Calu3 (cell line): Measurements from ENCODE around the gene IFT88. TPM values are rescaled to one million over a fixed set of nuclear protein-coding genes. Genes with fewer than 3 reads are reported as not detected.

ENCODE experiments used
- BruUV-seq: library from RNA; stranded (reverse); fragments of 400-500 nt; replicated peaks from 2 replicates; lab custom pipeline; 2021; lab: Mats Ljungman, UMichigan
- CTCF ChIA-PET: fragments of 300-600 bp; sonication (Branson Sonifier 250); formaldehyde crosslinking; loops from one replicate; lab custom pipeline; 2022; ENCODE audit warnings: antibody characterized with exemption; lab: Charles Lee
- DNase-seq: peaks from one replicate; pipeline ENCODE4 v3.0.0; 2022
- H3K27ac Mint-ChIP-seq: one replicate; pipeline ENCODE4 v1.8.0; 2022; ENCODE audit warnings: mixed read lengths; ENCODE audit not compliant: unreplicated experiment
- H3K27me3 Mint-ChIP-seq: one replicate; pipeline ENCODE4 v1.8.0; 2022; ENCODE audit warnings: mixed read lengths; ENCODE audit not compliant: unreplicated experiment
- H3K36me3 Mint-ChIP-seq: one replicate; pipeline ENCODE4 v1.8.0; 2022; ENCODE audit warnings: mild to moderate bottlenecking, moderate library complexity, mixed read lengths; ENCODE audit not compliant: insufficient read depth, unreplicated experiment
- H3K4me1 Mint-ChIP-seq: one replicate; pipeline ENCODE4 v1.8.0; 2022; ENCODE audit warnings: mild to moderate bottlenecking, low read depth, mixed read lengths; ENCODE audit not compliant: unreplicated experiment
- H3K4me3 Mint-ChIP-seq: one replicate; pipeline ENCODE4 v1.8.0; 2022; ENCODE audit warnings: mild to moderate bottlenecking, low read depth, moderate library complexity, mixed read lengths; ENCODE audit not compliant: unreplicated experiment
- H3K9me3 Mint-ChIP-seq: one replicate; pipeline ENCODE4 v1.8.0; 2022; ENCODE audit warnings: low read depth, mixed read lengths; ENCODE audit not compliant: unreplicated experiment
- intact Hi-C: fragments of 100-400 bp; cut with micrococcal nuclease; formaldehyde crosslinking; loops from one replicate; pipeline ENCODE4 v1.10.0; 2022; ENCODE audit not compliant: unreplicated experiment
- total RNA-seq: library from RNA; stranded (reverse); gene quantifications from 2 replicates; pipeline ENCODE4 v1.2.3, GENCODE V29; 2022
- TF ChIP-seq, protein P1 (sequence below): fragments of 200-600 bp; IDR thresholded peaks from one replicate; pipeline ENCODE4 v1.8.0; 2022; ENCODE audit warnings: antibody characterized with exemption; ENCODE audit not compliant: unreplicated experiment

IFT88 gene
- total RNA-seq, 1 experiment from 2014 or later = 13.6 TPM

DNA sequence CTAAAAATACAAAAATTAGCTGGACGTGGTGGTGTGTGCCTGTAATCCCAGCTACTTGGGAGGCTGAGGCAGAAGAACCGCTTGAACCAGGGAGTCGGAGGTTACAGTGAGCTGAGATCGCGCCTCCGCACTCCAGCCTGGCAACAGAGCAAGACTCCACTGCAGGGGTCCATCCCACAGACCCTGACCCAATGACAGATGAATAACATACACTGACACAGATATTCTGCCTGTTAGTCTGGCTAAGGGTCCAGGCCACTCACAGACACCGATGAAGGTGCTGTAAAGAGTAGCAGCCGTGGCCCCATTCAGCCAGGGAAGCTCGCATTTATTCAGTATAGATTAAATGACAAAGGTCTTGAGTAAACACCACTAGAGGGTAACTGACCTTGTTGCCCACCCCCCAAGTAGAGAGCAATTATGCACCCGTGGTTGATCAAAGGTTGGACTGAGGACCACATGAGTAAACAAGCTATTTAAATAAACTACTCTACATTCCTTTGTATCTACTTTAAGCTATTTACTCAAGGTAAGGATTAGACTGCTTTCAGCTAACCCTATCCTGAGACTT lies 32.8 kb upstream of the IFT88 start:
- H3K27me3 Mint-ChIP-seq = no peaks in the 10 kb centered on the region
- no peak overlapping the region for H3K4me3 Mint-ChIP-seq
- no peak overlapping the region for H3K27ac Mint-ChIP-seq
- H3K9me3 Mint-ChIP-seq = no peaks in the 10 kb centered on the region
- TF ChIP-seq, protein P1, sequence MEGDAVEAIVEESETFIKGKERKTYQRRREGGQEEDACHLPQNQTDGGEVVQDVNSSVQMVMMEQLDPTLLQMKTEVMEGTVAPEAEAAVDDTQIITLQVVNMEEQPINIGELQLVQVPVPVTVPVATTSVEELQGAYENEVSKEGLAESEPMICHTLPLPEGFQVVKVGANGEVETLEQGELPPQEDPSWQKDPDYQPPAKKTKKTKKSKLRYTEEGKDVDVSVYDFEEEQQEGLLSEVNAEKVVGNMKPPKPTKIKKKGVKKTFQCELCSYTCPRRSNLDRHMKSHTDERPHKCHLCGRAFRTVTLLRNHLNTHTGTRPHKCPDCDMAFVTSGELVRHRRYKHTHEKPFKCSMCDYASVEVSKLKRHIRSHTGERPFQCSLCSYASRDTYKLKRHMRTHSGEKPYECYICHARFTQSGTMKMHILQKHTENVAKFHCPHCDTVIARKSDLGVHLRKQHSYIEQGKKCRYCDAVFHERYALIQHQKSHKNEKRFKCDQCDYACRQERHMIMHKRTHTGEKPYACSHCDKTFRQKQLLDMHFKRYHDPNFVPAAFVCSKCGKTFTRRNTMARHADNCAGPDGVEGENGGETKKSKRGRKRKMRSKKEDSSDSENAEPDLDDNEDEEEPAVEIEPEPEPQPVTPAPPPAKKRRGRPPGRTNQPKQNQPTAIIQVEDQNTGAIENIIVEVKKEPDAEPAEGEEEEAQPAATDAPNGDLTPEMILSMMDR = no peak
- BruUV-seq = no TSS peak
- no peak for DNase-seq
- H3K36me3 Mint-ChIP-seq = no peaks in the 10 kb centered on the region
- intact Hi-C loops = no loop called here
- H3K4me1 Mint-ChIP-seq = peaks cover 7% of the 10 kb centered on the region
- CTCF ChIA-PET = no interaction called here

GRCh38 chr13:20536992-20537391 lies 30.0 kb upstream of the IFT88 start:
- no peaks in the 10 kb centered on the region for H3K9me3 Mint-ChIP-seq
- no peak overlapping the region for H3K27ac Mint-ChIP-seq
- H3K4me3 Mint-ChIP-seq = no peak overlapping the region
- intact Hi-C loops = no loop called here
- H3K4me1 Mint-ChIP-seq = peaks cover 8% of the 10 kb centered on the region
- no peaks in the 10 kb centered on the region for H3K36me3 Mint-ChIP-seq
- CTCF ChIA-PET = no interaction called here
- BruUV-seq = no TSS peak
- TF ChIP-seq, protein P1 = no peak
- H3K27me3 Mint-ChIP-seq = no peaks in the 10 kb centered on the region
- DNase-seq = no peak

GRCh38 chr13:20544201-20544923 lies 22.6 kb upstream of the IFT88 start:
- Mint-ChIP-seq H3K36me3 (no peaks in the 10 kb centered on the region), H3K27ac (no peak overlapping the region), H3K4me3 (no peak overlapping the region), H3K9me3 (no peaks in the 10 kb centered on the region), H3K27me3 (no peaks in the 10 kb centered on the region), H3K4me1 (peaks cover 9% of the 10 kb centered on the region)
- TF ChIP-seq, protein P1 = no peak
- no TSS peak for BruUV-seq
- CTCF ChIA-PET = interaction anchor here (0.6 kb wide), 1 partner anchor 8 kb away, joined by 3 read pairs; no protein-coding TSS in a partner anchor
- no peak for DNase-seq
- intact Hi-C loops = no loop called here

GRCh38 chr13:20546556-20546955 lies 20.4 kb upstream of the IFT88 start:
- Mint-ChIP-seq H3K36me3 (no peaks in the 10 kb centered on the region), H3K4me1 (peaks cover 9% of the 10 kb centered on the region), H3K27ac (no peak overlapping the region), H3K27me3 (no peaks in the 10 kb centered on the region), H3K4me3 (no peak overlapping the region), H3K9me3 (no peaks in the 10 kb centered on the region)
- CTCF ChIA-PET = no interaction called here
- intact Hi-C loops = no loop called here
- DNase-seq = no peak
- BruUV-seq = no TSS peak
- TF ChIP-seq, protein P1 = no peak
